ENCODE data around the gene SRPK1. TPM values are rescaled to one million over a fixed set of nuclear protein-coding genes. Genes with fewer than 3 reads are reported as not detected.

SRPK1 gene
- total RNA-seq, 2 donors from 2014 or later: 13.8 to 51.6 TPM

GRCh38 chr6:35817515-35817914, 103.4 kb downstream of the SRPK1 start:
- H3K27me3 ChIP-seq (replicated peaks; ENCODE audit: insufficient read depth): no peaks in the 10 kb centered on the region
- ATAC-seq (ENCODE audit: insufficient number of reproducible peaks, low FRiP score, low read depth): no peak
- no peak for DNase-seq (ENCODE audit: low spot score)
- H3K27ac ChIP-seq: no peak overlapping the region
- peaks cover 13% of the 10 kb centered on the region for H3K9me3 ChIP-seq
- TF ChIP-seq CTCF (IDR thresholded peaks at IDR 0.05): no peak
- H3K36me3 ChIP-seq: no peaks in the 10 kb centered on the region
- no peak overlapping the region for H3K4me3 ChIP-seq
- H3K4me1 ChIP-seq (ENCODE audit: control insufficient read depth in 1 of 2, low read depth in 2 of 2): no peaks in the 10 kb centered on the region

- Histone ChIP-seq H3K4me1 (ENCODE audit: control insufficient read depth in 1 of 2, low read depth in 2 of 2) (no peaks in the 10 kb centered on the region), H3K9me3 (peaks cover 4% of the 10 kb centered on the region), H3K27me3 (replicated peaks; ENCODE audit: insufficient read depth) (no peaks in the 10 kb centered on the region), H3K4me3 (no peak overlapping the region), H3K36me3 (no peaks in the 10 kb centered on the region), H3K27ac (no peak overlapping the region)
- no peak for ATAC-seq (ENCODE audit: insufficient number of reproducible peaks, low FRiP score, low read depth)
- DNase-seq (ENCODE audit: low spot score): no peak
- no peak for TF ChIP-seq CTCF (IDR thresholded peaks at IDR 0.05)
These were observed 109.3 kb downstream of the SRPK1 start for GRCh38 chr6:35811699-35811995.

GRCh38 chr6:35810971-35811698, 109.8 kb downstream of the SRPK1 start:
- DNase-seq (ENCODE audit: low spot score): no peak
- no peak overlapping the region for H3K27ac ChIP-seq
- H3K27me3 ChIP-seq (replicated peaks; ENCODE audit: insufficient read depth): no peaks in the 10 kb centered on the region
- H3K36me3 ChIP-seq: no peaks in the 10 kb centered on the region
- H3K9me3 ChIP-seq: no peaks in the 10 kb centered on the region
- no peak for ATAC-seq (ENCODE audit: insufficient number of reproducible peaks, low FRiP score, low read depth)
- no peaks in the 10 kb centered on the region for H3K4me1 ChIP-seq (ENCODE audit: control insufficient read depth in 1 of 2, low read depth in 2 of 2)
- TF ChIP-seq CTCF (IDR thresholded peaks at IDR 0.05): no peak
- no peak overlapping the region for H3K4me3 ChIP-seq

GRCh38 chr6:35809809-35810208, 111.1 kb downstream of the SRPK1 start:
- Histone ChIP-seq H3K36me3 (no peaks in the 10 kb centered on the region), H3K27ac (no peak overlapping the region), H3K4me1 (ENCODE audit: control insufficient read depth in 1 of 2, low read depth in 2 of 2) (peaks cover 0 to 3% of the 10 kb centered on the region in 2 donors), H3K4me3 (no peak overlapping the region), H3K9me3 (no peaks in the 10 kb centered on the region), H3K27me3 (replicated peaks; ENCODE audit: insufficient read depth) (no peaks in the 10 kb centered on the region)
- no peak for TF ChIP-seq CTCF (IDR thresholded peaks at IDR 0.05)
- DNase-seq (ENCODE audit: low spot score) (no peak), ATAC-seq (ENCODE audit: insufficient number of reproducible peaks, low FRiP score, low read depth) (no peak)

GRCh38 chr6:35808688-35809087, 112.2 kb downstream of the SRPK1 start:
- H3K9me3 ChIP-seq: no peaks in the 10 kb centered on the region
- no peak overlapping the region for H3K4me3 ChIP-seq
- peaks cover 0 to 3% of the 10 kb centered on the region in 2 donors for H3K4me1 ChIP-seq (ENCODE audit: control insufficient read depth in 1 of 2, low read depth in 2 of 2)
- H3K36me3 ChIP-seq: no peaks in the 10 kb centered on the region
- no peak for TF ChIP-seq CTCF (IDR thresholded peaks at IDR 0.05)
- no peak overlapping the region for H3K27ac ChIP-seq
- H3K27me3 ChIP-seq (replicated peaks; ENCODE audit: insufficient read depth): no peaks in the 10 kb centered on the region
- DNase-seq (ENCODE audit: low spot score) (no peak), ATAC-seq (ENCODE audit: insufficient number of reproducible peaks, low FRiP score, low read depth) (no peak)

Measured in thoracic aorta (tissue), 2 donors.